Activated effector memory CD4-positive, alpha-beta T cell treated with anti-CD3 and anti-CD28 coated beads, Interleukin-2, amount 50 U/mL, for 16 hours (primary cell): ENCODE measurements around the gene FGGY.
"Not testable (repeated sequence)": the region's sequence is repeated elsewhere in the genome, so short reads cannot be mapped to it uniquely, and the experiment has no call there.

Source experiments
- DNase-seq: peaks from one replicate; pipeline ENCODE4 v3.0.0-alpha.2; 2020

Gene FGGY

GRCh38 chr1:59296358-59297256, at the start of gene FGGY:
Gene FGGY (plus strand): TSS chr1:59297094. CDS start chr1:59321550, 24,456 bp downstream.
- peak; percentile 90 for DNase-seq

- no peak for DNase-seq
Measured at GRCh38 chr1:59248758-59249157, 48.1 kb upstream of the FGGY start.

GRCh38 chr1:59249396-59250137, 47.3 kb upstream of the FGGY start:
- no peak for DNase-seq

- DNase-seq = not testable (repeated sequence)
Measured at GRCh38 chr1:59251061-59251460, 45.8 kb upstream of the FGGY start.

GRCh38 chr1:59256429-59256828, 40.5 kb upstream of the FGGY start:
- not testable (repeated sequence) for DNase-seq

GRCh38 chr1:59258412-59259032, 38.4 kb upstream of the FGGY start:
- DNase-seq = no peak

GRCh38 chr1:59261537-59261936, 35.4 kb upstream of the FGGY start:
- no peak for DNase-seq

GRCh38 chr1:59262631-59263030, 34.3 kb upstream of the FGGY start:
- DNase-seq = no peak

- DNase-seq = no peak
Measured at GRCh38 chr1:59263111-59263510, 33.8 kb upstream of the FGGY start.

- no peak for DNase-seq
Measured at GRCh38 chr1:59265622-59266021, 31.3 kb upstream of the FGGY start.

GRCh38 chr1:59266180-59266926, 30.5 kb upstream of the FGGY start:
- DNase-seq = no peak

GRCh38 chr1:59266927-59267293, 30.0 kb upstream of the FGGY start:
- DNase-seq = no peak

GRCh38 chr1:59268406-59268805, 28.5 kb upstream of the FGGY start:
- DNase-seq = no peak

GRCh38 chr1:59271561-59272260, 25.2 kb upstream of the FGGY start:
- no peak for DNase-seq

- DNase-seq = no peak
Measured at GRCh38 chr1:59272507-59272906, 24.4 kb upstream of the FGGY start.

- no peak for DNase-seq
Measured at GRCh38 chr1:59276439-59276851, 20.4 kb upstream of the FGGY start.

GRCh38 chr1:59278780-59279354, 18.0 kb upstream of the FGGY start:
- DNase-seq = no peak

GRCh38 chr1:59279645-59280044, 17.2 kb upstream of the FGGY start:
- DNase-seq = no peak

GRCh38 chr1:59282951-59283350, 13.9 kb upstream of the FGGY start:
- no peak for DNase-seq

- DNase-seq = no peak
Measured at GRCh38 chr1:59285691-59286090, 11.2 kb upstream of the FGGY start.

GRCh38 chr1:59288046-59288445, 8.8 kb upstream of the FGGY start:
- no peak for DNase-seq

GRCh38 chr1:59289570-59289969, 7.3 kb upstream of the FGGY start:
- DNase-seq = no peak
